Testis (tissue), 2 donors: ENCODE data around the gene CAMK2G.

Source experiments
- CTCF ChIP-seq, 3 experiments: fragments of 450-650 bp in 2 of 3; fragments of 200-600 bp in 1 of 3; sonication (generic) in 1 of 3; IDR thresholded peaks; one replicate each; pipeline ENCODE4 v1.5.1; 2016 to 2019; ENCODE audit warnings: antibody characterized with exemption in 3 of 3, mild to moderate bottlenecking in 2 of 3, moderate library complexity in 1 of 3
- POLR2A ChIP-seq: fragments of 450-650 bp; IDR thresholded peaks from one replicate; pipeline ENCODE4 v1.6.1; 2017; ENCODE audit warnings: antibody characterized with exemption, mild to moderate bottlenecking, moderate library complexity

GRCh38 chr10:73850863-73851461, 23.4 kb downstream of the CAMK2G start:
- no peak for TF ChIP-seq CTCF (IDR thresholded peaks at IDR 0.05)
- TF ChIP-seq POLR2A: no peak
